Activated CD8-positive, alpha-beta memory T cell treated with anti-CD3 and anti-CD28 coated beads, Interleukin-2, amount 50 U/mL, for 24 hours (primary cell): ENCODE results near the gene MARS1.
"Not testable (repeated sequence)": the region's sequence is repeated elsewhere in the genome, so short reads cannot be mapped to it uniquely, and the experiment has no call there.

Experiments
- DNase-seq: peaks from one replicate; pipeline ENCODE4 v3.0.0-alpha.2; 2020; ENCODE audit errors: extremely low read depth

MARS1 gene

GRCh38 chr12:57495051-57495701 lies 7.3 kb downstream of the MARS1 start:
- DNase-seq: not testable (repeated sequence)

DNA sequence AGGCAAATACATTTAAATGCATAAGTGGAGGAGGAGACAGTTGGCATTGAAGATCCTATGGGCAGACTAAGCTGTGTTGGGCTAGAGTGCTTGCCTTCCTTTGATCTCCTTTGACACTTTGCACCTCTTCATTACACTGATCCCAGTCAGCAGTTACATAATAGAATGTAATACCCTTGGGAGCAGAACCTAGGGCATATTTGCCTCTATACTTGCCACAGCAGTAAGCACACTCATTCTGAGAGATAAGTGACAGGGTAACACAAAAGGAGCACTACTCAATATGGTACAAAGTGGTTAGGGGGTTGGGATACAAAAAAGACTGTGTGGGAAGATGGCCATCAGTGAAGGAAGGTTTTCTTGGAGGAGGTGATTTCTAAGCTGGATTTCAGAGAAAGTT lies 9.0 kb downstream of the MARS1 start:
- DNase-seq: no peak

- DNase-seq: no peak
Measured at GRCh38 chr12:57497223-57498131, 9.6 kb downstream of the MARS1 start.

GRCh38 chr12:57498132-57498502 lies 10.2 kb downstream of the MARS1 start:
- no peak for DNase-seq

GRCh38 chr12:57498571-57498970 lies 10.7 kb downstream of the MARS1 start:
- no peak for DNase-seq

DNA sequence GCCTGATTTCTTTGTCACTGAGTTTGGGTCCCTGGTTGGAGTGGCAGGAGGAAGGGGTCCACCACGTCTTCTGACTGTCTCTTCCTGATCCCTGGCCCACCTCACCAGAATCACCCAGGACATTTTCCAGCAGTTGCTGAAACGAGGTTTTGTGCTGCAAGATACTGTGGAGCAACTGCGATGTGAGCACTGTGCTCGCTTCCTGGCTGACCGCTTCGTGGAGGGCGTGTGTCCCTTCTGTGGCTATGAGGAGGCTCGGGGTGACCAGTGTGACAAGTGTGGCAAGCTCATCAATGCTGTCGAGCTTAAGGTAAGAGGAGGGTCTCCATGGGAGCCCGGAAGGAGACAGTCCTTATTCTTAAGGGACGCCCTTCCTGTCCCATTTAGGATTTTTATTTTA lies 12.3 kb downstream of the MARS1 start:
- DNase-seq: no peak

DNA sequence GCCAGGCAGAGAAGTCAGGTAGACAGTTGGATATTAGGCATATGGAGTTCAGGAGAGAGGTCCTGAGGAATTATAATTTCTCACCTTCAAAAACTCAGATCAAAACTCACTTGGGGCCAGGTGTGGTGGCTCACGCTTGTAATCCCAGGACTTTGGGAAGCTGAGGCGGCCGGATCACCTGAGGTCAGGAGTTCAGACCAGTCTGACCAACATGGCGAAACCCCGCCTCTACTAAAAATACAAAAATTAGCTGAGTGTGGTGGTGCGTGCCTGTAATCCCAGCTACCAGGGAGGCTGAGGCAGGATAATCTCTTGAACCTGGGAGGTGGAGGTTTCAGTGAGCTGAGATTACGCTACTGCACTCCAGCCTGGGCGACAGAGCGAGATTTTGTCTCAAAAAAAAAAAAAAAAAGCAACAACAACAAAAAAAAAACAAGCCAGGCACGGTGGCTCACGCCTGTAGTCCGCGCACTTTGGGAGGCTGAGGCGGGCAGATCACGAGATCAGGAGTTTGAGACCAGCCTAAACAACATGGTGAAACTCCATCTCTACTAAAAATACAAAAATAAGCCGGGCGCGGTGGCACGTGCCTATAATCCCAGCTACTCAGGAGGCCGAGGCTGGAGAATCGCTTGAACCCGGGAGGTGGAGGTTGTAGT lies 14.6 kb downstream of the MARS1 start:
- DNase-seq: not testable (repeated sequence)

GRCh38 chr12:57506541-57506940 lies 18.7 kb downstream of the MARS1 start:
- not testable (repeated sequence) for DNase-seq

DNA sequence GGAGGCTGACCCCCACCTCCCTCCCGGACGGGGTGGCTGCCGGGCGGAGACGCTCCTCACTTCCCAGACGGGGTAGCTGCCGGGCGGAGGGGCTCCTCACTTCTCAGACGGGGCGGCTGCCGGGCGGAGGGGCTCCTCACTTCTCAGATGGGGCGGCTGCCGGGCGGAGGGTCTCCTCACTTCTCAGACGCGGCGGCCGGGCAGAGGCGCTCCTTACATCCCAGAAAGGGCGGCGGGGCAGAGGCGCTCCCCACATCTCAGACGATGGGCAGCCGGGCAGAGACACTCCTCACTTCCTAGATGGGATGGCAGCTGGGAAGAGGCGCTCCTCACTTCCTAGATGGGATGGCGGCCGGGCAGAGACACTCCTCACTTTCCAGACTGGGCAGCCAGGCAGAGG lies 19.9 kb downstream of the MARS1 start:
- DNase-seq: not testable (repeated sequence)

- DNase-seq: no peak
Measured at GRCh38 chr12:57511161-57511560, 23.3 kb downstream of the MARS1 start.

DNA sequence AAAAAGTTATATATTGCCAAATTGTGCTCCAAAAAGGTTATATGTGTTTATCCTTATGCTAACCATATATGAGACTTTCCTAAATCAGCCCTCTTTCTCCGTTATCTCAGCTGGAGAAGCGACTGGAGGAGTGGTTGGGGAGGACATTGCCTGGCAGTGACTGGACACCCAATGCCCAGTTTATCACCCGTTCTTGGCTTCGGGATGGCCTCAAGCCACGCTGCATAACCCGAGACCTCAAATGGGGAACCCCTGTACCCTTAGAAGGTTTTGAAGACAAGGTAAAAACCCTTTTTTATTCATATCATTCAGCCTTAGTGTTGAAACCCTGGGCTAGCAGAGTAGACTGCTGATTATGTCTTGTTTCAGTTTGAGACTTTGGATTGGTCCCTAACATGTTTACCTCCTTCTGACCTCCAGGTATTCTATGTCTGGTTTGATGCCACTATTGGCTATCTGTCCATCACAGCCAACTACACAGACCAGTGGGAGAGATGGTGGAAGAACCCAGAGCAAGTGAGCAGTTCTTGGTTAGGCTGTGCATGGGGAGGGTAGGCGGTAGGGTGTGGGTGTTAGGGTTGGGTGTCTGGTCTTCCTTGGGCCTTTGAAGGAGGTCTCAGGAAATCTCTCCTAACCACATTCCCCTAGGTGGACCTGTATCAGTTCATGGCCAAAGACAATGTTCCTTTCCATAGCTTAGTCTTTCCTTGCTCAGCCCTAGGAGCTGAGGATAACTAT lies 23.9 kb downstream of the MARS1 start:
- no peak for DNase-seq

- DNase-seq: no peak
Measured at GRCh38 chr12:57512665-57513064, 24.8 kb downstream of the MARS1 start.

- DNase-seq: no peak
Measured at GRCh38 chr12:57513266-57513665, 25.4 kb downstream of the MARS1 start.

- DNase-seq: not testable (repeated sequence)
Measured at GRCh38 chr12:57513677-57514076, 25.8 kb downstream of the MARS1 start.

DNA sequence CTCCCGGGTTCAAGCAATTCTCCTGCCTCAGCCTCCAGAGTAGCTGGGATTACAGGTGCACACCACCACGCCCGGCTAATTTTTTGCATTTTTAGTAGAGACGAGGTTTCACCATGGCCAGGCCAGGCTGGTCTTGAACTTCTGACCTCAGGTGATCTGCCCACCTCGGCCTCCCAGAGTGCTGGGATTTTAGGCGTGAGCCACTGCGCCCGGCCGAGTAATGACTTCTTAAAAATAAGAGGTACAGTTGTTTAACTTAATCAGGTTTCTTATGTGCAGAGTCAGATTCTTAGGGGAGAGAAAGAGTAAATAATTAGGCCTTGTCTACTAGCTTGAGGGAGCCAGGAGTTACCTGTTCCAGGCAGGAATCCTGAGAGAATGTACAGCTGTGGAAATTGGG lies 26.4 kb downstream of the MARS1 start:
- not testable (repeated sequence) for DNase-seq

GRCh38 chr12:57514720-57515407 lies 27.0 kb downstream of the MARS1 start:
- DNase-seq: no peak

GRCh38 chr12:57515408-57515933 lies 27.6 kb downstream of the MARS1 start:
- DNase-seq: no peak

- DNase-seq: no peak
Measured at GRCh38 chr12:57515934-57516541, 28.2 kb downstream of the MARS1 start.

DNA sequence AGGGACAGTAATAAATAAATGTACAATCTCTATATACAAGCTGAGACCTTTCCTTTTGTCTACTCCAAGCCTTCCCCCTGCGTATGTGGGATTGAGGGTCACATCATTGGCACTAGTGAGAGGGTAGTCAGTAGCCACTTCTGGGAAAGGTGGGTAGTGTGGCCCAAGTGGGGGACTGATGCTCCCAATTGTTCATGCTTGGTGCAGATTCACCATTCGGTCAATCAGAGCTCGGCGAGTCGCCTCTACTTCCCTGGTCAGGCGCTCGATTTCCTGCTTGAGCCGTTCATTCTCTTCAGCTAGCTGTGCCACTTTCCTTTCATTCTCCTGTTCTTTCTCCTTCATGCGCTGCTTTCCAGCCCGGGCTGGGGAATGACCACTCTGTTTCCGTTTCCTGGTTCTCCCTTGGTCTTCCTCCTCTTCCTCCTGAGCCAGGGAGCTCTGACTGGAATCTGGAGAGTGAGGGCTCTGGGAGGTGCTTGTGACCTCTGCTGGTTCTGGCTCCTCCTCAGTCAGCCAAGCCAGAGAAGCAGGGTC lies 28.8 kb downstream of the MARS1 start:
- DNase-seq: no peak

GRCh38 chr12:57517187-57517586 lies 29.3 kb downstream of the MARS1 start:
- DNase-seq: no peak
